ENCODE results near the gene UBAP1L.

- no peak for TF ChIP-seq CTCF (IDR thresholded peaks at IDR 0.05; ENCODE audit: low read depth, low read length)
- no peak for TF ChIP-seq EZH2phosphoT487 (IDR thresholded peaks at IDR 0.05; ENCODE audit: low read depth)
Measured at GRCh38 chr15:65042776-65043327, 72.1 kb downstream of the UBAP1L start.
